Loucy (cell line): Measurements from ENCODE around the gene GIPC3.

Experiments used
- H2AFZ ChIP-seq: fragments of 200-600 bp; sonication (generic); 2 replicates; pipeline ENCODE4 v1.6.0; 2016; ENCODE audit warnings: antibody characterized with exemption, mild to moderate bottlenecking, low read length, moderate library complexity
- H3F3A ChIP-seq: fragments of 200-600 bp; 2 replicates; pipeline ENCODE4 v1.6.0; 2016; ENCODE audit warnings: antibody characterized with exemption, low read depth, mild to moderate bottlenecking
- H3K27me3 ChIP-seq: fragments of 200-600 bp; sonication (generic); 2 replicates; pipeline ENCODE4 v1.6.1; 2014; ENCODE audit warnings: low read length, mild to moderate bottlenecking; ENCODE audit not compliant: insufficient read depth, poor library complexity, severe bottlenecking
- H3K36me3 ChIP-seq: fragments of 200-600 bp; sonication (generic); 2 replicates; pipeline ENCODE4 v1.6.1; 2016; ENCODE audit warnings: low read length; ENCODE audit not compliant: insufficient read depth
- H3K4me1 ChIP-seq: fragments of 200-600 bp; sonication (generic); 2 replicates; pipeline ENCODE4 v1.5.1; 2014; ENCODE audit warnings: low read length, mild to moderate bottlenecking; ENCODE audit not compliant: insufficient read depth, poor library complexity, severe bottlenecking
- H3K4me2 ChIP-seq: fragments of 200-600 bp; sonication (generic); 2 replicates; pipeline ENCODE4 v1.6.0; 2014; ENCODE audit warnings: antibody characterized with exemption, low read length, low read depth, mild to moderate bottlenecking; ENCODE audit not compliant: poor library complexity, severe bottlenecking
- H3K4me3 ChIP-seq: fragments of 200-600 bp; sonication (generic); 2 replicates; pipeline ENCODE4 v1.5.1; 2014; ENCODE audit warnings: low read length, mild to moderate bottlenecking, mixed read lengths; ENCODE audit not compliant: poor library complexity, severe bottlenecking
- H3K79me2 ChIP-seq: fragments of 200-600 bp; sonication (generic); 2 replicates; pipeline ENCODE4 v1.6.1; 2014; ENCODE audit warnings: low read length; ENCODE audit not compliant: insufficient read depth
- H3K9ac ChIP-seq: fragments of 200-600 bp; sonication (generic); 2 replicates; pipeline ENCODE4 v1.6.0; 2014; ENCODE audit warnings: mild to moderate bottlenecking, low read depth, low read length, moderate library complexity; ENCODE audit not compliant: poor library complexity, severe bottlenecking
- H3K9me2 ChIP-seq: fragments of 200-600 bp; sonication (generic); replicated peaks from 2 replicates; pipeline ENCODE4 v1.6.1; 2016; ENCODE audit warnings: low read depth, low read length, mixed read lengths
- H3K9me3 ChIP-seq: fragments of 200-600 bp; sonication (generic); 2 replicates; pipeline ENCODE4 v1.6.1; 2014; ENCODE audit warnings: mild to moderate bottlenecking, antibody characterized with exemption, low read length, low read depth; ENCODE audit not compliant: insufficient read depth
- H4K20me1 ChIP-seq: fragments of 200-600 bp; sonication (generic); 2 replicates; pipeline ENCODE4 v1.6.0; 2014; ENCODE audit warnings: antibody characterized with exemption, low read length, mild to moderate bottlenecking; ENCODE audit not compliant: insufficient read depth, poor library complexity, severe bottlenecking
- CTCF ChIP-seq: fragments of 200-600 bp; sonication (generic); conservative IDR thresholded peaks from 2 replicates; pipeline ENCODE4 v1.5.1; 2014; ENCODE audit warnings: mild to moderate bottlenecking, antibody characterized with exemption, low read length
- EZH2phosphoT487 ChIP-seq: fragments of 200-600 bp; IDR thresholded peaks from 2 replicates; pipeline ENCODE4 v1.6.1; 2018; ENCODE audit warnings: antibody characterized with exemption, mild to moderate bottlenecking, moderate library complexity, borderline replicate concordance

The GIPC3 gene

GRCh38 chr19:3606690-3607289 lies 21.5 kb downstream of the GIPC3 start, which contains the start of gene TBXA2R:
TBXA2R (minus strand) TSS chr19:3606875; CDS start chr19:3600634, 6,241 bp downstream.
- Histone ChIP-seq H3K4me3 (no peak within 1 kb of the TSS), H3K36me3 (peaks cover 4% of the 10 kb centered on the region; the same call in 1 of the 2 replicates), H2AFZ (no peak within 1 kb of the TSS), H3K9ac (no peak within 1 kb of the TSS), H4K20me1 (no peaks in the 10 kb centered on the region), H3K27me3 (no peaks in the 10 kb centered on the region), H3K9me2 (no peaks in the 10 kb centered on the region), H3K79me2 (no peaks in the 10 kb centered on the region), H3K9me3 (no peaks in the 10 kb centered on the region), H3K4me1 (peaks cover 7% of the 10 kb centered on the region), H3F3A (no peaks in the 10 kb centered on the region), H3K4me2 (no peak within 1 kb of the TSS)
- no peak for TF ChIP-seq EZH2phosphoT487
- TF ChIP-seq CTCF: no peak

GRCh38 chr19:3607303-3608078 lies 22.2 kb downstream of the GIPC3 start:
- Histone ChIP-seq H3K36me3 (peaks cover 7% of the 10 kb centered on the region; the same call in 1 of the 2 replicates), H3K9me2 (no peaks in the 10 kb centered on the region), H3K9ac (no peak overlapping the region), H3F3A (no peaks in the 10 kb centered on the region), H3K4me2 (no peak overlapping the region), H3K9me3 (no peaks in the 10 kb centered on the region), H2AFZ (no peak overlapping the region), H3K4me1 (peaks cover 7% of the 10 kb centered on the region), H3K27me3 (no peaks in the 10 kb centered on the region), H3K4me3 (no peak overlapping the region), H4K20me1 (no peaks in the 10 kb centered on the region), H3K79me2 (no peaks in the 10 kb centered on the region)
- TF ChIP-seq EZH2phosphoT487 (no peak), CTCF (no peak)

- H3K4me2 ChIP-seq: no peak overlapping the region
- TF ChIP-seq CTCF (no peak), EZH2phosphoT487 (no peak)
- no peak overlapping the region for H3K4me3 ChIP-seq
- no peaks in the 10 kb centered on the region for H3K9me3 ChIP-seq
- H4K20me1 ChIP-seq: no peaks in the 10 kb centered on the region
- H3K79me2 ChIP-seq: no peaks in the 10 kb centered on the region
- peaks cover 7% of the 10 kb centered on the region for H3K4me1 ChIP-seq
- H3K27me3 ChIP-seq: no peaks in the 10 kb centered on the region
- no peaks in the 10 kb centered on the region for H3F3A ChIP-seq
- H2AFZ ChIP-seq: no peak overlapping the region
- H3K36me3 ChIP-seq: peaks cover 7% of the 10 kb centered on the region; the same call in 1 of the 2 replicates
- no peak overlapping the region for H3K9ac ChIP-seq
- H3K9me2 ChIP-seq: no peaks in the 10 kb centered on the region
Measured at GRCh38 chr19:3608079-3608641, 22.9 kb downstream of the GIPC3 start.
